GM19351 (cell line): ENCODE data around the gene SYCN.

Experiments used
- ATAC-seq: cut with Tn5 transposase; IDR thresholded peaks from one replicate; pipeline ENCODE4 v1.9.1; 2021; ENCODE audit warnings: mild to moderate bottlenecking, moderate library complexity; ENCODE audit not compliant: unreplicated experiment

Gene SYCN

GRCh38 chr19:39196320-39196719 is 7.7 kb downstream of the SYCN start:
- ATAC-seq, result no peak

DNA sequence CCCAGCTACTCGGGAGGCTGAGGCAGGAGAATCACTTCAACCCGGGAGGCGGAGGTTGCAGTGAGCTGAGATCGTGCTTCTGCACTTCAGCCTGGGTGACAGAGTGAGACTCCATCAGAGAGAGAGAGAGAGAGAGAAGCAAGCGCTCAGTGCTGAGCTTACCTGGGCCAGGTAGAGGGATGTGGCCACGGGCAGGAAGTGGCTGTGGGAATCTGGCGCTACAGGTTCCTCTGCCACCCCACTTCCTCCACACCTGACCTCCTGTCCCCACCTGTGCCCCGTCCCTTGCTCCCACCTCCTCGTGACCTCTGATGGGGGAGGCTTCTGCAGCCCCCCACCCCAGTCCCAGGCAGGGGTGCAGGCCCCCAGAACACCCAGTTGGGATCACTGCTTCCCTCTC is 8.3 kb downstream of the SYCN start:
- ATAC-seq, result no peak

- no peak for ATAC-seq
These were observed 9.1 kb downstream of the SYCN start for GRCh38 chr19:39194832-39195542.

- ATAC-seq, result no peak
These were observed 10.3 kb downstream of the SYCN start for GRCh38 chr19:39193803-39194202.

DNA sequence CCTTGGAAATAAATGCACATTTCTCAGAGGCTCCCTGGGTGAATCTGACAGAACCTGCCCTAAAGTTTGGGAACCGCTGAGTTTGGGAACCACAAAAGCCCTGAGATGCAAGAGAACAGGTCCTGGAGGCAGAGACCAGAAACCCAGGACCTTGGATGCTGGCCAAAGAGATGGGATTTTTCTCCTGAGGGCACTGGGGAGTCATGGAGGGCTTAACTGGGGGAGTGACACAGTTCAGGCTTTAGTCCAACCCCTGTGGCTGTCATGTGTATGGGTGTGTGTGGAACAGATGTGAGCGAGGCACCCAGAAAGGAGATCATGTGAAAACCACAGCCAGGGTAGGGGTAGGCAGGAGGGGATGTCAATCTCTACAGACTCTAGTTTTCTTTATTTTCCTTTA is 11.2 kb downstream of the SYCN start:
- ATAC-seq, result no peak

DNA sequence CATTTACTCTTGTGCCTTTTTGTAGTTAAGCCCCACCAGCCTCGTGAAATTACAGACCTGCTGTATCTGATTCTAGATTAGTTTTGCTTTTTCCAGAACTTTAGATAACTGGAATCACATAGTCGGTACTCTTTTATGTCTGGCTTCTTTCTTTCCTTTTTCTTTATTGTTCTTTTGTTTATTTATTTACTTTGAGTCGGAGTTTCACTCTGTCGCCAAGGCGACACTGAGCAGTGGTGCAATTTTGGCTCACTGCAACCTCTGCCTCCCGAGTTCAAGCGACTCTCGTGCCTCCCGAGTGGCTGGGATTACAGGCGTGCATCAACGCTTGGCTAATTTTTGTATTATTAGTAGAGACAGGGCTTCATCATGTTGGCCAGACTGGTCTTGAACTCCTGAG is 13.3 kb downstream of the SYCN start:
- ATAC-seq, result no peak

- ATAC-seq, result no peak
These were observed 15.1 kb downstream of the SYCN start for GRCh38 chr19:39188960-39189359.

- ATAC-seq, result no peak
These were observed 16.5 kb downstream of the SYCN start for GRCh38 chr19:39187552-39187943.

- ATAC-seq, result no peak
These were observed 17.7 kb downstream of the SYCN start for GRCh38 chr19:39186391-39186790.

- no peak for ATAC-seq
These were observed 21.0 kb downstream of the SYCN start for GRCh38 chr19:39183104-39183503.

- no peak for ATAC-seq
These were observed 21.9 kb downstream of the SYCN start for GRCh38 chr19:39182174-39182505.

DNA sequence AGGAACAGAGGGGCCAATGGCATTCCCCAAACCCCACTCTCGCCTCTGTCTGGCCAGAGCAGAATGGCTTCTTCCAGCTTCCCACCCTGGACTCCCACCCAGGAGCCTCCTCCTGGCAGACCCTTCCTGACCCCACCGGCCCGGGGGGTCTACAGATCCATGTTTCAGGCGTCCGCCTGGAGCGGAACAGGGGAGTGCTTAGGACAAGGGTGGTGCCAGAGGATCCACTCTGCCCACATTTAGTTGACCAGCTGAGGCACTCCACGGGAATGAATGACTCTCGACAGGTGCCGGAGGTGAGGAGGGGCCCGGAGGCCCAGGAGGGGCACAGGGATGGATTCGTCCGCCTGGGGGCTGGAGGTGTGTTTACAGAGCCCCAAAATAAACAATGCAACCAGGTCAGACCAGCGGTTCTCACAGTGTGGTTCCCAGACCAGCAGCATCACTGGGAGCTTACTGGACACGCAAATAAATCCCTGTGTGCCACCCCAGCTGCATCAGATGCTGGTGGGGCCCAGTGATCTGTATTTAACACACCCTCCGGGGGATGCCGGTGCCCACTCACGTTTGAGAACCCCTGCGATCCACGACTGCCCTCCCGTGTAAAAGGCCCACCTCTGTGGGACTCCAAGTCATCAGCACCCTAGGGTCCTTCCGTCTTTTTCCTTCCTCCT is 22.4 kb downstream of the SYCN start:
- no peak for ATAC-seq

DNA sequence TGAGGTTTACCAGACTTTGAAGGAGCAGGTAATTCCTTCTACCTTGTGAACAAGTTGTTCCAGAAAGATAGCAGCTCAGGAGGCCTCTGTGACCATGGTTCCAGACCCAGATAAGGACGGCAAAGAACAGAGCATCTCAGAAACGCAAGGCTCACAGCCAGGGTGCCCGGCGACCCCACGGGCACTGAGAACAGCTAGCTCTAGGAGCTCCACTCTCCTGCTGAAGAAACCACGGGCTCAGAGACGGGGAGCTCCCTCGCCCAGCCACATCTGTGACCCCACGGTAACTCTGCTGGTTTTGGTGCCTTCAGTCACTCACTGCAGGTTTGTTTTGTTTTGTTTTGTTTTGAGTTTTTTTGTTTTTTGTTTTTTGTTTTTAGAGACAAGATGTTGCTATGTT is 23.3 kb downstream of the SYCN start:
- ATAC-seq, result no peak

- no peak for ATAC-seq
These were observed 24.3 kb downstream of the SYCN start for GRCh38 chr19:39179754-39180153.

- ATAC-seq, result no peak
These were observed 25.6 kb downstream of the SYCN start for GRCh38 chr19:39178296-39179006.

DNA sequence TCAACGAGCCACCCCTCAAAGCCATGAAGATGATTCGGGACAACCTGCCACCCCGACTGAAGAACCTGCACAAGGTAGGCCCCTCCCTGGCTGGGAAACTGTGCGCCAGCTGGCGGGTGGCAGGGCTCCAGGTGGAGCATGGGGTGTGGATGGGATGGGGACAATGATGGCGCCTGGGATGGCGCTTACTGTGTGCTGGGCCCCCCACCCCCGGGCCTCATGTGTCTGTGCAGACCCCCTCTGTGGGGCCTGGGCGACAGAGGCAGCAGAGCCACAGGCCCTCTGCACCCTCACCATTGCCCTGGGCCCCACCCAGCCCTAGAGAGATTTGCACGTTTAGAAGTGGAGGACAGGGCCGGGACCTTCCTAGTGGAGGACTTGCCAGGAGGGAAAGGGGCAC is 26.3 kb downstream of the SYCN start:
- ATAC-seq, result no peak

GRCh38 chr19:39177110-39177699 is 26.9 kb downstream of the SYCN start:
- no peak for ATAC-seq

- ATAC-seq, result no peak
These were observed 28.5 kb downstream of the SYCN start for GRCh38 chr19:39175564-39175963.

DNA sequence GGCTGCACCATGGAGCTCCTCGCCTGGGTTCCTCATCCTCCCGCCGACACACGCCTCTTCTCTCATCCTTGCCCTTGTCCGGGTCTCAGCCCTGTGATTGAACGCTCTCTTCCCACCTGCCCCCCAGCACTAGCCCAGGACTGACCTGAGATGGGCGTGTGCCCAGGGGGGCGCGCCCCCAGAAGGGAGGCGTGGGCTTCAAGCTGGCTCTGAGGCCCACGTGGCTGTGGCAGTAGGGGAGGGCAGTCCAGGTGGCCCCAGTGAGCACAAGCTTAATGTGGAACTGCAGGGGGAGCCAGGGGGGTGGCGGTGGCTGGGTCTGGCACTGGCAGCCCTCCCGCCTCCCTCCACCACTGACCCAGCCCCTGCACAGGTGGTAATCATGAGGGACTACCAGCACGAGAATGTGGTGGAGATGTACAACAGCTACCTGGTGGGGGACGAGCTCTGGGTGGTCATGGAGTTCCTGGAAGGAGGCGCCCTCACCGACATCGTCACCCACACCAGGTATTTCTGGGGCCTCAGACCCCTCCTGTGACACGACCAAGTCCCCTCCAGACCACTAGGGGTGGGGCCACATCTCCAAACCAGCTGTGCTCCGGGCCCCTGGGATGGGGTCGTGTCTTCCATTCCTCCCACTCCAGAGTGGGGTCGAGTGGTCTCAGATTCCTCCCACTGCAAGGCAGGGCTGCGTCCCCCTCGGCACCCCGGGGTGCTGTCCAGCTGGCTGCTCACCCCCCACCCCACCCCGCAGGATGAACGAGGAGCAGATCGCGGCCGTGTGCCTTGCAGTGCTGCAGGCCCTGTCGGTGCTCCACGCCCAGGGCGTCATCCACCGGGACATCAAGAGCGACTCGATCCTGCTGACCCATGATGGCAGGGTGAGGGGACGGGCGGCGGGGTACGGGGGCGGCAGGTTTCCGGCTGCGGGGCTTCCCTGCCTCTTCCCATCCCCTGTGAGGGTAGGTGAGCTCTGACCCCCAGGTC is 29.2 kb downstream of the SYCN start:
- no peak for ATAC-seq

DNA sequence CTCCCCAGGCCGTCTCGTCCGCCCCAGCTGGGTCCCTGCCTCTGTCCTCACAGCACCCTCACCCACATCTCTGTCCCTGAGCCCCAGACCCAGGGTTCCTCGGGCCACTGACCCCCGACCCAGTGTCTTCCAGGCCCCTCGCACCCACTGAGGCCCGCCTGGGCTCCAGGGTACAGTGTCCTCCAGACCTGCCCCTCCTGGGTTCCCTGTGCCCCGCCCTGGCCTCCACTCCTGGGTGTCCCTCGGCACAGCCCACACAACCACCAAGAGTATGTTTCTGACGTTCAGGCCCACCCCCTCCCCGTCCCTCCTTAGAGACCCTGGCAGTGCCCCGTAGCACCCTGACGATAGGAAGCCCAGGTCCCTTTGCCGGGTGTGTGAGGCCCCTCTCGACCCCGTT is 29.9 kb downstream of the SYCN start:
- ATAC-seq, result no peak

GRCh38 chr19:39173502-39173991 is 30.5 kb downstream of the SYCN start:
- ATAC-seq, result no peak
